Stimulated activated CD4-positive, alpha-beta T cell treated with anti-CD3 and anti-CD28 coated beads, TNF-alpha, amount 100 ng/mL, for 1 hour (primary cell): ENCODE results near the gene MTG2.

Experiments used
- DNase-seq, 3 donors: peaks; one replicate each; pipeline ENCODE4 v3.0.0-alpha.2; 2020; ENCODE audit warnings: low read depth in 3 of 3, low spot score in 1 of 3

MTG2 gene

DNA sequence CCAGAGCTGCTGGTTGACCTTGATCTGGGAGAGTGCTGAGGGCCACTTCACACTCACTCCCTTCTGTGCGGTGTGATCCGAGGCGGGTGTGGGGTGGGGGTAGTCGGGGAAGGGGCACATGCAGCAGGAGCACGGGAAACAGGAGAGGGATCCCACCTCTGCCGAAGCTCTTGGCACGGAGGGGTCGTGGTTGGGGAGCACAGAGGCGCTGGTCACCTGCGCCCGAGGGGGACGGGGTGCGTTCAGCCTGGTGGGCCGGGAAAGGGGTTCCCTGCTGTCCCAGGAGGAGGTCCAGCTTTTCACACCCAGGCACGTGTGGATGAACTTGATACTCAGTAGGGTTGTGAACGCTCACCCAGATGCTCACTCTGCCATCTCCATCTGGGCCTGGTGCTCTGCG is 22.0 kb upstream of the MTG2 start:
- no peak for DNase-seq

DNA sequence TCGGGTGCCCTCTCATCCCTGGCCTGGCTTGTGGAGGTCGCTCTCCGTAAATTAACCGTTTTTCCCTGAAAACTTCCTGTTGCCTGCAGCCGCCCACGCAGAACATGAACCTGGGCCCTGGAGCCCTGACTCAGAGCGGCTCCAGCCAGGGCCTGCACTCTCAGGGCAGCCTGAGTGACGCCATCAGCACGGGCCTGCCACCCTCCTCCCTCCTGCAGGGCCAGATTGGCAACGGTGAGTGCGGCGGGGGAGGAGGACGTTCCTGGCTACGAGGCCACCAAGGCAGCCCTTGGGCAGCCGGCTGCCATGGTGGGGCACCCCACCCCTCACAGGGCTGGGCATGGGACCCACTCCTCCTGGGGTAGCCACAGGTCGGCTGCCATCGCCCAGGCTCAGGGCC is 21.5 kb upstream of the MTG2 start:
- DNase-seq: no peak

DNA sequence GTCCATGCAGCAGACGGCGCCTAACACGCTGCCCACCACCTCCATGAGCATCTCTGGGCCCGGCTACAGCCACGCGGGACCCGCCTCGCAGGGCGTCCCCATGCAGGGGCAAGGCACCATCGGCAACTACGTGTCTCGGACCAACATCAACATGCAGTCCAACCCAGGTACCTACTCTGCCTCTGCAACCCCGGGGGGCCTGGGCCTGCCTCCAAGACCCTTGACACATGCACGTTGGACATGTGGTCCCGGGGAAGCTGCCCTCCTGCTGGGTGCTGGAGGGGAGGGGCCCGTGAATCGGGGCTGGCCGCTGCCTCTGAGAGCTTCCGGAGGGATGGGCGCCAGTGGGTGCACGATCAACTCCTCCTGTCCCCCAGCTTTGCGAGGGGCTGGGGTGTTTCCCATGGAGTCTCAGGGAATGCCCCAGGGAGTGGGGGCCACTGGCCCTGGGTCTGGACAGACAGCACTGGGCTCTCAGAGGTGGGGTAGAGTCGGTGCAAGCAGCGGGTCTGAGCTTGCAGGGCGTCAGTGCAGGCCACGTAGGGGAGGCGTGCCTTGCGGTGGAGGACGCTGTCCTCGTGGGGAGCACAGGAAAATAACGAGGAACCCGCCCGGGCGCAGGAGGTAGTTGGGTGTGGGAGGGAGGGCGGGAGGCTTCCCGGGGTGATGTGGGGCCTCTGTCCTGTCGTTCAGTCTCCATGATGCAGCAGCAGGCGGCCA is 19.9 kb upstream of the MTG2 start:
- no peak for DNase-seq

DNA sequence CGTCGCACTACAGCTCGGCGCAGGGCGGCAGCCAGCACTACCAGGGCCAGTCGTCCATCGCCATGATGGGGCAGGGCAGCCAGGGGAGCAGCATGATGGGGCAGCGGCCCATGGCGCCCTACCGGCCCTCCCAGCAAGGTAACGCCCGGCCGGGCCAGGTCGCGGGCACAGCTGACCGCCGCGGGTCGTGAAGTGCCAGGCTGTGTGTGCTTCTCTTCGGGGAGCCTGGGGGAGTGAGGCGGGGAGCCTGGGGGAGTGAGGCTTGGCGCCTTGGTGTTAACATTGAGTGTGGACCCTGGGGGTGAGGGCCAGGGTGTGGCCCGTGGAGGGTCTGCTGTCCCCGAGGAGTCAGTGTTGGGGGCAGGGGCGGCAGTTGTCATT is 19.4 kb upstream of the MTG2 start:
- no peak for DNase-seq

DNA sequence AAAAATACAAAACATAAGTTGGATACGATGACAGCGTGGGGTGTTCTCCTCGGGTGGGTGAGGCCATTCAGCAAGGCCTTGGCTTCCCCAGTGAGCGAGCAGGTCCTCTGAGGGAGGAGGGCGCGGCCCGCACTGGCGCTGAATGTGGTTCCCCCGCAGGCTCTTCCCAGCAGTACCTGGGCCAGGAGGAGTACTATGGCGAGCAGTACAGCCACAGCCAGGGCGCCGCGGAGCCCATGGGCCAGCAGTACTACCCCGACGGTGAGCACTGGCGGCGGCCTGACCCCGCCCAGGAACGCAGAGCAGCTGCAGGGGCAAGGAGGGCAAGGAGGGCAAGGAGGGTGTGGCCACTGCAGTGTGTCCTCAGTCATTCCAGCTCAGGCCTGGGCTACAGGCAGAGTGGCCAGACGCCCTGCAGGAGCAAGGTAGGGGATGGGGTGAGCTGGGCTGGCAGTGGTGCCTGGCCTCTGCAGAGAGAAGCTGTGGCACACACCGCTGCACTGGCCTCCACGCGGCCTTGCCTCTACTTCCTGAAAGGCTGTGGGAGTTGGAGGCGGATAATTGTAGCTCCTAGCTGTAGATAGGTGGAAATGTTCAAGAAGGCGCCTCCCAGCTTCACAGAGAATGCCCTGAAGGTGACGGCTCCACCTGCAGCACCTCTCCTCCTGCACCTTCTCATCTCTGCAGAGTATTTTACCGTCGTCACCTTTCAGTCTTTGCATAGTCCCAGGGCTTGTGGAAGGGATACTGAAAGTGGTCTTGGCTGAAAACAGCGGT is 18.7 kb upstream of the MTG2 start:
- DNase-seq: no peak

DNA sequence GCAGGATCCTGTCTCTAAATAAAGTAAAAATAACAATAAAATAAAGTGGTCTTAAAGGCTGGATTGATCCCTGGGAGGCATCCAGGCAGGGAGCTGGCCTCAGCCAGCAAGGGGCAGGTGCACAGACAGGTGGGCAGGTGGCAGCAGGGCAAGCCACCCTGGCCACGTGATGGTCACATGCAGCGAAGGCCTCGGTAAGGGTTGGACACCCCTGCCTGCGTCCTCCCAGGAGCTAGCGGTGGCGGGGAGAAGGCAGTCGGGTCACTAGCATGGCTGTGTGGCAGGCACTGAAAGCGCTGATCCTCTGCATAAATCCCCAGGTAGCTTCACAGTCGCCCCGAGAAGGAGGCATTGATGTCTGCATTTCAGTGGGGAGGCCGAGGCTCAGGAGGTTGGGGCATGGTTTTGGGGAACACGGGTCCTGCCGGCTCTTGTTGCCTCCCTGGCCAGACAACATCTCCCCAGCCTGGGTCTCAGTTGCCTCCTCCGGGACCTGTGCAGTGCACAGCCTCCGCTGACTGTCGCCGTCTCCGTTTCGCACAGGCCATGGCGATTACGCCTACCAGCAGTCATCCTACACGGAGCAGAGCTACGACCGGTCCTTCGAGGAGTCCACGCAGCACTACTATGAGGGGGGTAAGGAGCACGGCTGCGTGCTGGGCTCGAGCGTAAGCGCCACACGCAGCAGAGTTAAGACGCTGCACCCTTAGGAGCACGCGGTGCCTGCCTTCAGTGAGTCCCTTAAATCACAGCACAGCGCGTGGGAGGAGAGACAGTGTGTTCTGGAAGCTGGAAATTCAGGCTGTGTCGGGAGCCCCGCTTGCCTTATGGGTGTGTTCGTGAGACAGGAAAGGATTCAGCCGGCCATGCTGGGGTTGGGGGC is 17.7 kb upstream of the MTG2 start:
- no peak for DNase-seq

DNA sequence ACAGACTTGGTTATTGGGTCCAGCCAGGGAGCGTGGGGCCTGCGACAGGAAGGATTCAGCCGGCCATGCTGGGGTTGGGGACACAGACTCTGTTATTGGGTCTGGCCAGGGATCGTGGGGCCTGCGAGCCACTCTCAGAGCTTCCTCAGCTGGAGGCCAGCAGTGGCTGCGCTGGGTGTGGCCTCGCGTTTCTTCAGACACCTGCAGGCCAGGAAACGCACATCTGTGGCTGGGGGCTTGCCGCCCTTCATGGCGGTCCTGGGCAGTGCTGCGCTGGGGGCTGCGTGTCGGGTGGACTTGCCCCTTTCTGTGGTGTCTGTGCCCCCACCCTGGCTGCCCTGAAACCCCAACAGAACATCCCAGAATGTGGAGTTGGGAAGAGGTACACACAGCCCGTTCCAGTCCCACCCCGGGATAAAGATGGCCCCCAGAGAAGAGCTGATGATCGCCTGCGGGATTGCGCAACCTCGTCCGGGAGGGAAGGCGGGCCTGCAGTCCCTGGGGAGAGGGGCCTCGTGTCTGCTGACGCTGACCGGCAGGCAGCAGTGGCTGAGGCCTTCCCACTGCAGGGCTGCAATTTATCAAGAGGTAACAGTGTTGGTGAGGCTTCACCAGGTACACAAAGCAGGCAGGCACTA is 16.9 kb upstream of the MTG2 start:
- no peak for DNase-seq

DNA sequence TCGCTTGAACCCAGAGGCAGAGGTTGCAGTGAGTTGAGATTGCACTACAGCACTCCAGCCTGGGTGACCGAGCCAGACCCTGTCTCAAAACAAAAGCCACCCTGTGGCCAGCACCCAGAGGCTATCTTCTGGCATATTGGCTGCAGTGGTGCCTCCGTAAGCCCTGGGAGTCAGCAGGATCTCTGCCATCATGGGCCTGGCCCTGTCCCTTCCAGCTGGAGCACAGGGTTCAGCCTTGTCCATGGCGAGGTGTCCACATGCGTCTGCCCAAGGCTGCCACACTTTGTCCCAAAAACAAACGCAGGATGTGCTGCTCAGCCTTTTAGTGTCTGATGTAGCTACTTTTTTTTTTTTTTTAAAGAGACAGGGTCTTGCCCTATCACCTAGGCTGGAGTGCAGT is 15.4 kb upstream of the MTG2 start:
- no peak for DNase-seq

DNA sequence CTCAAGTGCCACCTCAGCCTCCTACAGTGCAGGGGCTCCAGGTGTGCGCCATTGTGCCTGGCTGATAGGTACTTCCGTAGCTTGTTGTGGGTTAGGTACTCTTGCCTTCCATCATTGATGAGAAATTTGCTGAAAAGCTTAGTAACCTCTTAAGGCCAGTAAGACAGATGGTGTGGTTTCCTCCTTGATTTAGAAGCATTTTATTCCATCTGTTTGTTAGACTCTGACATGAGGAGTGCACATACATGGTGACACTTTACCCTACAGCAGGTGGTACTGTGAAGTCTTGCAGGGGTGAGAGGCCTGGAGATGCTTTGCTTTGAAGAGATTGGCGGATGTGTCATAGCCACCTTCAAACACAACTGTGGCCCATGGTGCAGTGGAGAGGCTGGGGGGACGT is 14.8 kb upstream of the MTG2 start:
- no peak for DNase-seq

DNA sequence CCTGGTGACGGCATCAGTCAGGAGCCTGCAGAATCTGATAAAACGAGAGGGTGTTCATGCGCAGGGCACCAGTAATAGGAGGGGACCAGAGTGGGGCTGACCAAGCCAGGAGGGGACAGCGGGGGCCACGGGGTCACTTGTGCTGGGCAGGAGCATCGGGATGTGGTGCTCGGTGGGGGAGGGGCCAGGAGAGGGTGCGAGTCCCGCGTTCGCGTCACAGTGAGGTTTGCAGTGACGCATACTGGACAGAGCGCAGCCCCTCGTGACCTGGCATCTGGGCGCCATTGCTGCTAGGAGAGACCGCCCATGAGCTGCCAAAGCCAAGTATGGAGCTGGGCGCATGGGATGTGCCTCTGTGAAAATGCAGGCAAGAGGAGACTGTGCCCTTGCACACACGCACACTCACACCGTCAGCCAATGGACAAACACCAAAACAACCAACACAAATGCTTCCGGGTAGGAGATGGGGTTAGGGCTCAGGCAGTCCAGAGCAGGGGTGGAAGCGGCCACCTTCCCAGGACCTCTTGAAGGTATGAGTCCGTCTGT is 13.9 kb upstream of the MTG2 start:
- no peak for DNase-seq

DNA sequence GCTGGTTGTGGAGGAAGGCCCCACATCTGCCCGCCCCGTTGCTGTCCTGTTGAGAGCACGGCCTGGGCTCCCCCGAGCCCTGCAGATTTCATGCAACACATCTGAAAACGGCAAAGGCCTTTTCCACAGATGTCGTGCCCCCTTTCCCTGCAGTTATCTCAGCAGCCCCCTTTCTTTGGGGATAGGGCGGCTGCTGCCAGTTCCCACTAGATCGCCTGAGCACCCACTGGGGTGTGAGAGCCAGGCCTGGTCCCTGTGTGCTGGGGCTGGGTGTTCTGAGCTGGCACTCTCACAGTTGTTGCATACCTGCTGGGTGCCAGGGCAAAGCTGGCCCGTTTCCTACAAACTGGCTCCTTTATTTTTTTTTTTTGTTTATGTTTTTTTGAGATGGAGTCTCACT is 12.3 kb upstream of the MTG2 start:
- DNase-seq: no peak

DNA sequence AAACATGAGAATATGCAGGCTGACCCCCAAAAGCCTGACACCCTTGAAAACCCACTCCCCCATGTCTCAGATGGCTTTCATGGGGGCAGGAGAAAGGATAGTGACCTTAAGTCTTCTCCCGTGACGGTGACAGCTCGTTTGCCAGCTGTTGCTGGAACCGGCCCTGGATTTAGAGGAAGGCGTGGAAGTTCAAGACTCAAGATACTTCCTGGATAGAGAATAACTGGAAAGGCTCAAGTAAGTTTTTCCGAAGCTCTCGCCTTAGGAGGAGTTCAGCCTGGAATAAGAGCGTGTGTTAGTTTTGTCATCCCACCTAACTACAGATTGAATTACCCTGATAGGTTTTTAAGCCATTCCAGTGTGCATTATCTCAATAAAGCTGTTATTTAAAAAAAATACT is 11.6 kb upstream of the MTG2 start:
- DNase-seq: no peak

DNA sequence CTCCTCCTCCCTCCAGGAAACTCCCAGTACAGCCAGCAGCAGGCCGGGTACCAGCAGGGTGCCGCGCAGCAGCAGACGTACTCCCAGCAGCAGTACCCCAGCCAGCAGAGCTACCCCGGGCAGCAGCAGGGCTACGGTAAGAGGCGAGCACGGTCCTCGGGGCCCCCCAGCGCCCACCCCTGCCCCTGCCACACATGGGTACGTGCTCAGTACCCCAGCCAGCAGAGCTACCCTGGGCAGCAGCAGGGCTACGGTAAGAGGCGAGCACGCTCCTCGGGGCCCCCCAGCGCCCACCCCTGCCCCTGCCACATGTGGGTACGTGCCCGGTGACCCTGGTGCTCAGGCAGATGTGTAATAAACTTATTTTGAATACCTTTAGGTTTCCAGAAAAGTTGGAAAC is 10.2 kb upstream of the MTG2 start:
- DNase-seq: no peak

DNA sequence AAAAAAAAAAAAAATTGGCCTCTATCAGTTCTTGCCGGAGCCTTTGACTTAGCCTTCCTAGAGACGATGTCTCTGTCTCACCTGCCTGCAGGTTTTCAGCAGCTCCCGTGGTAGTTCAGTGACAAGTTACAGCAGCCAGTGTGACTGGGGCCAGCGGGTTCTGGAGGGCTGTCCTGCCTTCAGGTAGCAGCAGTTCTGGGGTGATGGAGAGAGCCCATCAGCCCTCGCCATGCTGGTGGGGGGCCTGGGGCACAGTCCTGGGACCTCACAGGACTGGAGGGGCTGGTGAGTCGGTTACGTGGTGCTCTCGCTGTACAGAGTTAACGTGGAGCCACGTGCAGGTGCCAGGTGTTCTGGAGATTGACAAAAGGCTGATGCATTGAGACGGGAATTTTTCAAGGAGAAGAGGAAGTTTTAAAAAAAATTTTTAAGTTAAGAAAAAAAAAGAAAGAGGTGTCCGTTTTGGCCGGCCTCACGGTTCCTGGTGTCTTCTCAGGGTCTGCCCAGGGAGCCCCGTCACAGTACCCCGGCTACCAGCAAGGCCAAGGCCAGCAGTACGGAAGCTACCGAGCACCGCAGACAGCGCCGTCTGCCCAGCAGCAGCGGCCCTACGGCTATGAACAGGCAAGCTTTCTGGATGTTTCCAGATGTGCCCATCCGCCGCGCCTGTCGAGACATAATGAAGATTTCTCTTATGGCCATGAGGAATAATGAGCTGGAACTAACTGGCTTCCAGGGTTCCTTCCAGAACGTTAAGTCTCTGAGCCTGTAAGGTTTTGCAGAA is 8.6 kb upstream of the MTG2 start:
- DNase-seq: no peak

DNA sequence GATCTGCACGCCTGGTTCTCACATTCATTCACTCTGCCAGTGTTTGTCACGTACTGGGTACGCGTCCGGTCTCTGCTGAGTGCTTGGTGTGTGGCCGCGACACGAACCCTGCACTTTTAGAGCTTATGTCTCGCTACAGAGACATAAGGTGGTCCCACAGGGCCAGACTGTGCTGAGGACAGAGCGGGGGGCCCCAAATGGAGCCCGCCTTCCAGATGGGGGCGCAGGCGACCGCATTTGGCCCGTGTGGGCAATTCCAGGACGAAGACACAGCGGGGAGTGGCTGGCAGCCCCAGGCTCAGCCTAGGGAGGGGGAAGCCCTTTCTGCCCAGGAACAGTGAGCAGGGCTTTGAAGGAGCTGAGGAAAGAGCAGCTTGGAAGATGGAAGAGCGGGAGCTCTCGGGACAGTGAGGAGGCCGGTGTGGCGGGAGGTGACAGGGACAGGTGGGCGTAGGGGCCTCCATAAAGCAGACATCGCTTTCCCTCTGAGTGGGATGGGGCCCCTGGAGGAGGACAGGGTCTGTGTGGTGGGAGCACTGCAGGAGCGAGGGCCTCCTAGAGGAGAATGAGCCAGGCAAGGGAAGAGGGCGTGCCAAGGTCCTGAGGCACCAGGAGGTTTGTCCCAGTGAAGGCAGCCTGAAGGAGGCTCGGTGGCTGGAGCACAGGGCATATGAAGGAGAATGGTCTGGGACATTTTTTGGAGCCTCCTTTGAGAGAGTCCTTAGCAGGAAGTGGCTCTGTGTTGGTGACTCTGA is 7.8 kb upstream of the MTG2 start:
- DNase-seq: no peak

DNA sequence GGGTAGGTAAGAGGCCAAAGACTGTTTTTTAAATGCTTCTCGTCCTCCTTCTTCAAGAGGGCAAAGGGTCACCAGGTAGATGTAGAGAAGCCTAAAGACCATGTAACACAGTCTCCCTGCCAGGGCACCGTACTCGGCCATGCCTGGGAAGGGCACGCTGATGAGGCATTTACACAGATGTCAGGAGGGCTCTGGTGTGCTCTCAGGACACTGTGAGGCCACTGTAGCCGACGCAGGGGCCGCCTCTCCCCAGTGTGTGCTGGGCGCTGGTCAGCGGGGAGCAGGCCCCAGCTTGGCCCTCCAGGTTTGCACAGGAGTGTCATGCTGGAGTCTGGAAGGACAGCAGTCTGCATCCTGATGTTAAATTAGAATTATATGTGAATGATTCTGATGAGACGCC is 7.1 kb upstream of the MTG2 start:
- no peak for DNase-seq

DNA sequence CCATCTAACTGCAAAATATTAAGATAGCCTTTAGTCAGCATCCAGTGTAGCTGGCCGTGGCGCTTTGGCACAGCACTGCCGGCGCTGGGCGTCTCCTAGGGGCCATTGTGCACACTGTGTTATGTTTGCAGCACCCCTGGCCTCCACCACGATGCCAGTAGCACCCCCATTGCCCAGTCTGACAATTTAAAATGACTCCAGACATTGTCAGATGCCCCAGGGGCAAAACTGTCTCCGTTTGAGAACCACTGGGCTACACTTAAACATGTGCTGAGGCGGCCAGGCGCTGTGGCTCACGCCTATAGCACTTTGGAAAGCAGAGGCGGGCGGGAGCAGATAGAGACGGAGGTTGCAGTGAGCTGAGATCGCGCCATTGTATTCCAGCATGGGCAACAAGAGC is 6.0 kb upstream of the MTG2 start:
- DNase-seq: no peak

DNA sequence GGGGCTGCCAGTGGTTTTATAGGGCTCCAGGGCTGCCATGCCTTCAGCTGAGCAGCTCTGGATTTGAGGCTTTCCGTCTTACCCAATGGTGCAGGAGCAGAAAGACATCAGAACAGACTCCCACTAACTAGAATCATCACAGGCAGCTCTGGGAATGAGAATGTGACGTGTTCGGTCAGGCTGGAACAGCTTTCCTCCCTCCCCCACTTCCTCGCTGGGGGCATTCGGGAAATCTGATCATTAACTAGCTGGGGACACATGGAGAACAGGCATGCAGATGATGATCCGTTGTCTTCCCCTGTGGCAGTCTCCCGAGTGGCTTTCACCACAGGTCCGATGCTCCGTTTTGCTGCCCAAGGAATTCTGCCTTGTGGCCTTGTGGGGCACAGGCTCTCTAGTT is 5.5 kb upstream of the MTG2 start:
- DNase-seq: no peak

DNA sequence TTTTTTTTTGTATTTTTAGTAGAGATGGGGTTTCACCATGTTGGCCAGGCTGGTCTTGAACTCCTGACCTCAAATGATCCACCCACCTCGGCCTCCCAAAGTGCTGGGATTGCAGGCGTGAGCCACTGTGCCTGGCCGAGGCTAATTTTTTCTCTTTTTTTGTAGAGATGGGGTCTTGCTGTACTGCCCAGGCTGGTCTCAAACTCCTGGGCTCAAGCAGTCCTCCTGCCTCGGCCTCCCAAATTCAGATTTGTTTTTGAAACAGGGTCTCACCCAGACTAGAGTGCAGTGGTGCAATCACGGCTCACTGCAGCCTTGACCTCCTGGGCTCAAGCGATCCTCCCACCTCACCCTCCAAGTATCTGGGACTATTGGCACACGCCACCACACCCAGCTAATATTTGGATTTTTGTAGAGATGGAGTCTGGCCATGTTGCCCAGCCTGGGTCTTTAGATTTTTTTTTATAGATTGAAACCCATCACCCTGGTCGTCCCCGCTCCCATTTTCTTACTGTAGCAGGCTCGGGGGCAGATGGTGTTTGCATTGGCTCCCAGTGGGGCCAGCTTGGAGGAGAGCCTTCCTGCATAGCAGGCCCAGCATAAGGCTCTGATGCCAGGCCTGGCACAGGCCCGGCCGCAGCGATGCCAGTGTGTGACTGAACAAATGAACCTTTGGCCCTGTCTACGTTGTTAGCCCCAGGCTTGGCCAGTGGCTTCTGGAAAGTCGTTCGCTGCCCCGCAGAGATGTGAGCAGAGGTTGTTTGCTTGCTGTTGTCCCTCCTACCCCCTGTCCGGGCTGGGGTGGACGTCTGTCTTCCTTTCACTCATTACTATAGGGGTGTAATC is 4.3 kb upstream of the MTG2 start:
- no peak for DNase-seq
